WI38 (cell line): ENCODE results near the gene GBE1.
"Not testable (repeated sequence)": the region's sequence is repeated elsewhere in the genome, so short reads cannot be mapped to it uniquely, and the experiment has no call there.

Source experiments
- H3K4me3 ChIP-seq: 2 replicates; pipeline ENCODE4 v1.5.1; 2011; ENCODE audit warnings: low read depth, mild to moderate bottlenecking, control low read depth, low read length
- TF ChIP-seq, protein P1 (sequence below): IDR thresholded peaks from 2 replicates; pipeline ENCODE4 v1.5.1; 2012; ENCODE audit warnings: low read depth, mild to moderate bottlenecking, control low read depth, low read length

Gene GBE1

DNA sequence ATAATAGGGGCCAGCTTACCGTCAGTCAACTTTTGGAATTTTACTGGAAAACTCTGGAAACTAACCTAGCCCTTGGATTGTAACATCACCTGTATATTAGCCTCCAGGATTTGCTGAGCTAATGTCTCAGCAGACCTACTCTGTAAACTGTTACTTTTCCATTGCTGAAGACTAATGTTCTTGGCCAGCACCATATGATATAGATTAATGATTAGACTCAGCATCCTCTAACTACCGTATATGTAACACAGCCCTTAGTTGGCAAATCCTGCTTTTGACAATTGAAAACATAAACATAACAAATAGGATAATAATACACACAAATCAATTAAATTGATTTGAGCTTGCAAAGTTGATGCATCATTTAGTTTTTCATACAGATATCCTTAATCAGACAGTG, 26.6 kb upstream of the GBE1 start:
- TF ChIP-seq, protein P1, sequence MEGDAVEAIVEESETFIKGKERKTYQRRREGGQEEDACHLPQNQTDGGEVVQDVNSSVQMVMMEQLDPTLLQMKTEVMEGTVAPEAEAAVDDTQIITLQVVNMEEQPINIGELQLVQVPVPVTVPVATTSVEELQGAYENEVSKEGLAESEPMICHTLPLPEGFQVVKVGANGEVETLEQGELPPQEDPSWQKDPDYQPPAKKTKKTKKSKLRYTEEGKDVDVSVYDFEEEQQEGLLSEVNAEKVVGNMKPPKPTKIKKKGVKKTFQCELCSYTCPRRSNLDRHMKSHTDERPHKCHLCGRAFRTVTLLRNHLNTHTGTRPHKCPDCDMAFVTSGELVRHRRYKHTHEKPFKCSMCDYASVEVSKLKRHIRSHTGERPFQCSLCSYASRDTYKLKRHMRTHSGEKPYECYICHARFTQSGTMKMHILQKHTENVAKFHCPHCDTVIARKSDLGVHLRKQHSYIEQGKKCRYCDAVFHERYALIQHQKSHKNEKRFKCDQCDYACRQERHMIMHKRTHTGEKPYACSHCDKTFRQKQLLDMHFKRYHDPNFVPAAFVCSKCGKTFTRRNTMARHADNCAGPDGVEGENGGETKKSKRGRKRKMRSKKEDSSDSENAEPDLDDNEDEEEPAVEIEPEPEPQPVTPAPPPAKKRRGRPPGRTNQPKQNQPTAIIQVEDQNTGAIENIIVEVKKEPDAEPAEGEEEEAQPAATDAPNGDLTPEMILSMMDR = no peak
- no peak overlapping the region for H3K4me3 ChIP-seq

DNA sequence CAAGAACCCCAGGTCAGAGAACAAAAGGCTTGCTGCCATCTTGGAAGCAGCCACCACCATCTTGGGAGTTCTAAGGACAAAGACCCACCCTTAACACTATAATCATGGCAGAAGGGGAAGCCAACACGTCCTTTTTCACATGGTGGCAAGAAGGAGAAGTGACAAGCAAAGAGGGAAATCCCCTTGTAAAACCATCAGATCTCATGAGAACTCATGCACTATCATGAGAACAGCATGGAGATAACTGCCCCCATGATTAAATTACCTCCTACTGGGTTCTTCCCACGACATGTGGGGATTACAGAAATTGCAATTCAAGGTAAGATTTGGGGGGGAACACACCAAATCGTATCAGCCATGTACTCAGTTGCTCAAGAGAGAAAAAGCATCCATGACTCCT, 21.1 kb upstream of the GBE1 start:
- TF ChIP-seq, protein P1 = no peak
- H3K4me3 ChIP-seq = no peak overlapping the region

DNA sequence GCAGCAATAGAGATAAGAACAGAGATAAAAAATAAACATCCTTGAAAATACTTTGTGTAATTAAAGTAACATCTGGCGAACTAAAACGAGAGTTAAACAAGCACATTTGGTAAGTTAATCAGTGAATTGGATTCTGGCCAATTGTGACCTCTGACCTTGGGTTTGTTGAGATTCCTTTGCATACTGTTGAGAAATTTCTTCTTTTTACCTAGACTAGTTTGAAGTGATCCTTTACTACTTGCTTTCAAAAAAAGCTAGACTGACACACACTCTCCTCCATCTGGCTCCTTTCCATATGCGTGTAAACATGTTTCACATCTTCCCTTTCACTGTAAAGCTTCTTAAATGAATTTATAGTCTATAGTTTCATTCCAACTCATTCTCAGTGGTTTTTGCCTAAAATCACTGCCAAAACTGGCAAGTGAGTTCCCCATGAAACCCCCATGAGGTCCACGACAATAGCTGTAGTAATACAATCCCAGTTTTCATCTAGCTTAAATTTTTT, 17.3 kb upstream of the GBE1 start:
- TF ChIP-seq, protein P1 = no peak
- H3K4me3 ChIP-seq = no peak overlapping the region

DNA sequence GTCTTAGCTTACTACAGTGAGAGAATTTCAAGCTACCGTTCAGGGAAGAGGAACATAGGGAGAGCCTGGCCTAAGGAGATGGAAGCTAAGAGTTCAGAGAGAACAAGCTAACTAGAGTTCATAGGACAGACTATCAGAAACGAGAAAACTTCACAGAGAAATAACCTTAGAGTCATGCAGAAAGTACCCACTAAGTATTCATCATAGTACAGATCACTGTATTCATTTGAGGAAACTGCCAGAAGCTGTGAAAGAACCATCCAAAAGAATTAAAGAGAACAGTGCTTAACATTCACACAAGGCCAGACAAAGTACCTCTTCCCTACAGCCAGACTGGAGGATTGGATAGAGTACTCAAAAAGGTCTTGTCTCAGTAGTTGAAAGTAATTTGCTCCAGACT, 15.2 kb upstream of the GBE1 start:
- no peak overlapping the region for H3K4me3 ChIP-seq
- TF ChIP-seq, protein P1 = no peak

DNA sequence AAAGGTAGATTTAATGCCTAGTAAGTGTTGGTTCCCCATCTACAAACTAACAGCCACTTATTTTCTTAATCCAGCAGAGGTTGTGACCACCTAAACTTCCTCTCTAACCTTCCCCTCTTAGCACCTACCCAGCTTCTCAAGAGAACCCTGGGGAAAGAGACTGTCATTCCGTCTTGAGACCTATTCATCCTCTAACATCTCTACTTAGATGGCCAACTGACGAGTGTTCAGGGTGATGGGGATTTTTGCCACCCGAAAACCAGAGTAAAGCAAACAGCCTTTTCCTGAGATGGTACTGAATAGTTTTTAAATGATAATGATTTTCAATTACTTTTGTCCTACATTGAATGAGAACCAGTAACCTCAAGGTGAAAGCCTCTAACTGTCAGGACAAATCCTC, 9.3 kb upstream of the GBE1 start:
- H3K4me3 ChIP-seq = no peak overlapping the region
- TF ChIP-seq, protein P1 = no peak

DNA sequence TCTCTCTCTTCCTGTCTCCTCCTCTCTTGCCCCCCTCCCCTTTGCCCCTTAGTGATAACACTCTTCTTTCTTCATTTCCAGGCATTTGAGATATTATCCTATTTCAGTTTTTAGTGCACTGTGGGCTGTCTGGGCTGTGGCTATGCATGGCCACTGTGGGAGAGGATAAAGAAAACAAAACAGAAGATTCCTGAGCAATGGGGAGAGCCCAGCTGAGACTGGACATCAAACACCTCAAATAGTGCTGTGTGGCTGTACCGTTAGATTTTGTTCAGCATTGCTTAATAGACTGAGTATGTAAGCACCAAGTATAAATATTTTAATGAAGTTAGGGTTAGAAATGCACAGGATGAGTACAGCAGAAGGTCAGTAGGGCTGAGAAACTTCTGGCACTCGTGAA, 7.9 kb upstream of the GBE1 start:
- no peak overlapping the region for H3K4me3 ChIP-seq
- TF ChIP-seq, protein P1 = no peak

DNA sequence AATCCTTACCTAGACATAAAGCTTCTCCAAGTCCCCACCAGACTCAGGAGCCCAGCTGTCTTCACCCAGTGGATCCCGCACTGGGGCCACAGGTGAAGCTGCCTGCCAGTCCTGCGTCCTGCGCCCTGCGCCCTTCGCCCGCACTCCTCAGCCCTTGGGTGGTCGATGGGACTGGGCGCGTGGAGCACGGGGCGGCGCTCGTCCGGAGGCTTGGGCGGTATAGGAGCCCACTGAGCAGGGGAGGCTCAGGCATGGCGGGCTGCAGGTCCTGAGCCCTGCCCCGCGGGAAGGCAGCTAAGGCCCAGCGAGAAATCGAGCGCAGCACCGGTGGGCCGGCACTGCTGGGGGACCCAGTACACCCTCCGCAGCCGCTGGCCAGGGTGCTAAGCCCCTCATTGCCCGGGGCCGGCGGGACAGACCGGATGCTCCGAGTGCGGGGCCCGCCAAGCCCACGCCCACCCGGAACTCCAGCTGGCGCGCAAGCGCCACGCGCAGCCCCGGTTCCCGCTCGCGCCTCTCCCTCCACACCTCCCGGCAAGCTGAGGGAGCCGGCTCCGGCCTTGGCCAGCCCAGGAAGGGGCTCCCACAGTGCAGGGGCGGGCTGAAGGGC, 5.9 kb upstream of the GBE1 start:
- not testable (repeated sequence) for H3K4me3 ChIP-seq

DNA sequence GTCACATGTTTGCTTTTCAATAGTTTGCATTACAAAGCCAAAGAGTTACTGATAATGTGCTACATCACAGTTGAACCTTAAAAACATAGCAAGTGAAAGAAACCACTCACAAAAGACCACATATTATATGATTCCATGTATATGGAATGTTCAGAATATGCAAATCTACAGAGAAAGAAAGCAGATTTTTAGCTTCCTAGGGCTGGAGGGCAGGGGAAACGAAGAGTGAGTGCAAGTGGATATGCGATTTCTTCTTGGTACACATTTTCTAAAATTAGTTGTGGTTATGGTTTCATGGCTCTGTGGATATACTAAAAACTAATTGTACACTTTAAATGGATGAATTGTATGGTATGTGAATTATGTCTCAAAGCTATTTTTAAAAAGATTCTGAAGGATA, 4.0 kb upstream of the GBE1 start:
- TF ChIP-seq, protein P1 = no peak
- no peak overlapping the region for H3K4me3 ChIP-seq
